A549 treated with CpdA at 1 μM for 4 hours (cell line): ENCODE measurements around the gene PATE2. TPM values are rescaled to one million over a fixed set of nuclear protein-coding genes. Genes with fewer than 3 reads are reported as not detected.

Experiments
- total RNA-seq: library from RNA; stranded (reverse); fragments of 200-300 nt; extraction: Qiagen RNA extraction; gene quantifications from 5 replicates; pipeline ENCODE4 v1.2.3, GENCODE V29; 2022; ENCODE audit warnings: low read depth

Gene PATE2
- 0.02 TPM in 1 of 5 replicates, not detected in the others for total RNA-seq

DNA sequence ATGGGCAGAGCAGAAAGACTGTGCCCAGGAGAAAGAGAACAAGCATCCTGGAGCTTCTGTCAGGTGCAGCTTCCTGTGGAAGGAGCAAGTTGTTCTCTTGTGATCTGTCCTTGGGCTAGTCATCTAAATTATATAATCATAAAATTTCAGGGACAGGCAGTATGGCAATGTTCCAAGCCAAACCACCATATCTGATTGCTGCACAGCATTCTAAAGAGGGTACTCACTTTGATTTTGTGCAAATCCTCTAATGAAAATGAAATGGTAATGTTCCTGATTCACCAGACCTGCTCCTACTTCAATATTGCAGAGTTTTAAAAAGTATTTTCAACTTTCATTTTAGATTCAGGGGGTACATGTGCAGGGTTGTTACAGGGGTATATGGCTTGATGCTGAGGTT lies at the start of gene PATE2:
Gene PATE2 (minus strand): TSS at position 101 of the 400 bp plus-strand sequence. CDS start 55 bp downstream, at position 46.

DNA sequence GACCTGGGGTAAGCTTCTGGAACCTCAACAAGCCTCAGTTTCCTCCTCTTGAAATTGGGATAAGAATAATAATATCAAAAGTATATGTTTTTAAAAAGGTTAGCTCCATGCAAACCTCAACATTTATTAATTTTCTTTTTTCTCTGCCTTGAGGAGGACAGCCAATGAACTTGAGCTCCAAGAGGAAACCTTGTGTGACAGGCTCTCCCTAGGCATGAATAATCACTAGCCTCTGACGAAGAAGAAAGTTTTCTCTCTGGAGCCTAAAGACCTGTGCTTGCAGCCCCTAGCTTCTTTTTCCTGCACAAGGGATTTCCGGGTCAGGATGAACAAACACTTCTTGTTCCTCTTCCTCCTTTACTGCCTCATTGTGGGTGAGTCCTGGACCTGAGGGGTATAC lies 9.2 kb upstream of the PATE2 start, which contains the start of gene PATE3:
Gene PATE3 (plus strand): TSS at position 301 of the 400 bp plus-strand sequence. CDS start 25 bp downstream, at position 326.

DNA sequence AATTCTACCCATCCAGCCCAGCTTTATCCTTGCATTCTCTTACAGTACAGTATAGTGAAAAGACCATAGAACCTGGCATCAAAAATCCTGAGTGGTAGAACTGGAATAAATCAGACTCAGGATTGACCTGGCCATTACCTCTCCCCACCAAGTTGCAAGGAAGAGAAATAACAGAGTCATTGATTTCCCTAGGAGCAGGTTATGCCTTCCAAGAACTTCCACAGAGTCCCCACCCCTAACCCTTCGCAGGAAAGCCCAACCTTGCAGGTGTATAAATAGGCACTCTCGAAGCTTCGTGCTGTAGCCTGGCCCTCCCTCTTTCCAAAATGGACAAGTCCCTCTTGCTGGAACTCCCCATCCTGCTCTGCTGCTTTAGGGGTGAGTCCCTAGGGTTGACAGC lies 32.6 kb downstream of the PATE2 start, which contains the start of gene PATE1:
Gene PATE1 (plus strand): TSS at position 301 of the 400 bp plus-strand sequence. CDS start 26 bp downstream, at position 327.

Other genes starting within 250 kb of the PATE2 start
- 103 to 116 TPM (median 108 TPM) in 5 replicates for gene EI24, start 209.4 kb downstream of the PATE2 start, total RNA-seq
- gene STT3A, start 186.0 kb downstream of the PATE2 start, total RNA-seq, result 95.0 to 112 TPM (median 103 TPM) in 5 replicates
- gene CHEK1, start 153.7 kb downstream of the PATE2 start, total RNA-seq, result 29.5 to 39.9 TPM (median 32.2 TPM) in 5 replicates
- not detected in 5 replicates for gene ACRV1, start 98.0 kb downstream of the PATE2 start, total RNA-seq
- not detected in 5 replicates for gene PATE1, start 32.5 kb downstream of the PATE2 start, total RNA-seq
- gene PATE3, start 9.3 kb upstream of the PATE2 start, total RNA-seq, result not detected in 5 replicates
- not detected in 5 replicates for gene PATE4, start 54.5 kb upstream of the PATE2 start, total RNA-seq
- 15.8 to 17.6 TPM (median 16.2 TPM) in 5 replicates for gene HYLS1, start 108.8 kb upstream of the PATE2 start, total RNA-seq
- 6.6 to 14.5 TPM (median 7.6 TPM) in 5 replicates for gene PUS3, start 124.4 kb upstream of the PATE2 start, total RNA-seq
- 0.02 to 0.05 TPM in 2 of 5 replicates, not detected in the others for gene DDX25, start 125.7 kb upstream of the PATE2 start, total RNA-seq
- not detected in 5 replicates for gene VSIG10L2, start 167.2 kb upstream of the PATE2 start, total RNA-seq